Smooth muscle cell of trachea (primary cell): Measurements from ENCODE around the gene ACVRL1. TPM values are rescaled to one million over a fixed set of nuclear protein-coding genes. Genes with fewer than 3 reads are reported as not detected.

Experiments used
- total RNA-seq: library from RNA; depleted of rRNA; stranded (reverse); fragments of >200 nt; gene quantifications from 2 replicates; pipeline ENCODE4 v1.2.1, GENCODE V29; 2014

Gene ACVRL1
- total RNA-seq = 148 and 164 TPM in 2 replicates

DNA sequence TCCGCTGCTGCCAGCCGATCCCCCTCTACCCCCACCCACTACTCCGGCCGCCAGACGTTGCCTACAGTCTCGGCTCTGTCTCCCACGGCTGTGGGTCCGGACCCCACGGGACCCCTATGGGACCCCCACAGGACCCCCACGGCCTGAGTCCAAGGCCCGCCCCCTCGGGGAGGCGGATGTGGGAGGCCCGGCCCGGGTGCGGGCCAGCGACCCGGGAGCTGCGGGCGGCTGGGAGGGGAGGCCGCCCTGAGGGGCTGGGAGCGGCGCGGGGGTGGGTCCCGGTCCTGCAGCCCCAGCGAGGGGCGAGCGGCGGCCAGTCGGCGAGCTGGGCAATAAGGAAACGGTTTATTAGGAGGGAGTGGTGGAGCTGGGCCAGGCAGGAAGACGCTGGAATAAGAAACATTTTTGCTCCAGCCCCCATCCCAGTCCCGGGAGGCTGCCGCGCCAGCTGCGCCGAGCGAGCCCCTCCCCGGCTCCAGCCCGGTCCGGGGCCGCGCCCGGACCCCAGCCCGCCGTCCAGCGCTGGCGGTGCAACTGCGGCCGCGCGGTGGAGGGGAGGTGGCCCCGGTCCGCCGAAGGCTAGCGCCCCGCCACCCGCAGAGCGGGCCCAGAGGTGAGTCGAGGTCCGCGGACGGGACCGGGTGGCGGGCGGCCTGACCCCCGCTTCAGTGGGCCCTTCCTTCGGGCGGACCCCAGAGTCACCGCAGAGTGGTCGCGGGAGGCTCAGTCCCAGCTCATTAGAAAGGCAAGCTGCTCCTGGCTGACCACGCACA lies at the start of gene ACVRL1:
Gene ACVRL1, plus strand, starts transcription at position 422 of the 773 bp plus-strand sequence. CDS start 4,971 bp downstream, outside the sequence.

DNA sequence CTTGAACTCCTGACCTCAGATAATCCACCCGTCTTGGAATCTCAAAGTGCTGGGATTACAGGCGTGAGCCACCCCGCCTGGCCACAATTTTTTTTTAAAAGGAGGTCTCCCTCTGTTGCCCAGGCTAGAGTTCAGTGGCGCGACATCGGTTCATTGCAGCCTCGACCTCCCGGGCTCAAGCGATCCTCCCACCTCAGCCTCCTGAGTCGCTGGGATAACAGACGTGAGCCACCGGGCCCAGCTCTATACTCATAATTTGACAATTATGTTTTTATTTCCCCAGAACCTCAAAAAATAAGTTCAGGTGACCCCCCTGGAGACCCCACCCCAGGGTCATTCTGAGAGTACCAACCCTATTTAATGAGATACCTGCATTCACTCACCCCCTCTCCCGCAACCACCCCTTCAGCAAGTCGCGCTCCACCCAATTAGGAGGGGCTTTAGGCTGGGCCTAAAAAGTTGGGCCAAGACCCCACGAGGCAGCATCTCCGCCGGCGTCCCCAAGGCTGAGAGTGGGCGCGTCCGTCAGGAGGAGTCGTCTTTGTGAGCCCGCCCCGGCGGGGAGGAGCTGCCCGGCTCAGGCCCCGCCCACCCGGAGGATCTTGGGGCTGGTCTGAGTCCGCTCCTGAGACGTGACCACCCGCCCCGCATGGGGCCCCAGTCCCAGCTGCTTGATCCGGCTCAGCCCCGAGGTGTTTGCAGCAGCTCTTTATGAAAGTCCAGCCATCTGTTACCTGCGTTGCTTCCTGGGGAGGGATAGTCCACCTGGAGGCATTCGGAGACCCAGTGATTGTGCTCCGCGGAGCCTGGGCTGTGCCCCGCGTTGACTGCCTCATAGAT lies 19.6 kb upstream of the ACVRL1 start, which contains the start of gene ANKRD33:
Gene ANKRD33, plus strand, starts transcription at position 628 of the 840 bp plus-strand sequence. Its CDS starts 84 bp downstream, at position 712.

DNA sequence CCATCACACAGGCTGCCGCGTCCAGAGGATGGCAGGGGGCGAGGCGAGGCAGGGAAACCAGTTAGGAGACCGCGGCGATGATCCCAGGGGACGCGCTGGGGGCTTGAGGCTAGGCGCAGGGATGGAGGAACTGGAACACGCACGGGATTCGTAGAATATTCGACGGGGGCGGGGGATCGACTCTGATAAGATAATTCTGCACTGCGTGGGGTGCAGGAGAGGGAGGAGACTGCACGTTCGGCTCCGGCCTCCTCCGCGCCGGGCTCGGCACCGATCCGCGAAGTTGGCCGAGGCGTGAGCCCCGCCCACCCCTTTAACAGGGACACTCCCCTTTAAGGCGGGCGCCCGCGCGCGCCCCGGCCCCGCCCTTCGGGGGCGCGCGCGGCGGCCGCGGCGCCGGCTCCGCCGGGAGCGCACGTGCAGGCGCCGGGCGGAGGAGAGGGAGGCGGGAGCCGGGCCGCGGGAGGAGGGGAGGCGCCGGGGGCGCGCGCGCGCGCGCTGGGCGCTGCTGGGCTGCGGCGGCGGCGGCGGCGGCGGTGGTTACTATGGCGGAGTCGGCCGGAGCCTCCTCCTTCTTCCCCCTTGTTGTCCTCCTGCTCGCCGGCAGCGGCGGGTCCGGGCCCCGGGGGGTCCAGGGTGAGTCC lies 44.0 kb downstream of the ACVRL1 start, which contains the start of gene ACVR1B:
Gene ACVR1B, plus strand, starts transcription at position 501 of the 644 bp plus-strand sequence. Its CDS starts 45 bp downstream, at position 546.

Other genes with a start within 250 kb of the ACVRL1 start
- gene FIGNL2, start 58.8 kb upstream of the ACVRL1 start, total RNA-seq = 0.29 and 0.50 TPM in 2 replicates
- gene ANKRD33, start 19.4 kb upstream of the ACVRL1 start, total RNA-seq = 0.15 and 0.33 TPM in 2 replicates
- 13.1 and 17.4 TPM in 2 replicates for gene ACVR1B, start 44.2 kb downstream of the ACVRL1 start, total RNA-seq
- 15.9 and 19.8 TPM in 2 replicates for gene TAMALIN, start 99.4 kb downstream of the ACVRL1 start, total RNA-seq
- 2.6 and 4.3 TPM in 2 replicates for gene NR4A1, start 143.9 kb downstream of the ACVRL1 start, total RNA-seq
- gene ATG101, start 162.5 kb downstream of the ACVRL1 start, total RNA-seq = 57.6 and 74.9 TPM in 2 replicates
- 4.5 and 4.8 TPM in 2 replicates for gene SMIM41, start 172.2 kb downstream of the ACVRL1 start, total RNA-seq